K562 (cell line): ENCODE data around the gene NOS2.

ENCODE experiments used
- FOXM1 ChIP-seq, 2 experiments: fragments of 450-650 bp in 1 of 2; sonication (generic) in 1 of 2; formaldehyde crosslinking in 1 of 2; IDR thresholded peaks; 2 replicates each; pipeline versions ENCODE4 v1.6.1 to v1.9.0; 2017 to 2022; ENCODE audit warnings: low read depth in 2 of 2, mild to moderate bottlenecking in 2 of 2, missing genetic modification reagents in 1 of 2, moderate library complexity in 1 of 2
- ZBTB2 ChIP-seq: fragments of 450-650 bp; IDR thresholded peaks from 2 replicates; pipeline ENCODE4 v1.6.1; 2016; ENCODE audit warnings: antibody characterized with exemption

GRCh38 chr17:27819145-27819544 is 18.8 kb upstream of the NOS2 start:
- TF ChIP-seq FOXM1 (IDR thresholded peaks at IDR 0.05; ENCODE audit: low read depth) (no peak), FOXM1 (CRISPR knock-in tag; IDR thresholded peaks at IDR 0.05; ENCODE audit: low read depth) (no peak), ZBTB2 (no peak)
